Brain microvascular endothelial cell (primary cell): ENCODE results near the gene GJC1.
A peak's percentile ranks its signal among the peaks of the same experiment; 100 is the strongest.

Experiments
- DNase-seq: peaks from one replicate; pipeline ENCODE4 v3.0.0-alpha.2; 2020
- H3K27ac ChIP-seq: fragments of 250-450 bp; sonication (Bioruptor Pico); 2 replicates; pipeline ENCODE4 v1.5.1; 2020; ENCODE audit warnings: mild to moderate bottlenecking, moderate library complexity
- H3K27me3 ChIP-seq: fragments of 250-450 bp; sonication (Bioruptor Pico); replicated peaks from 2 replicates; pipeline ENCODE4 v1.5.1; 2020; ENCODE audit warnings: mild to moderate bottlenecking
- H3K36me3 ChIP-seq: fragments of 250-450 bp; sonication (Bioruptor Pico); replicated peaks from 2 replicates; pipeline ENCODE4 v1.5.1; 2020; ENCODE audit warnings: mild to moderate bottlenecking
- H3K4me3 ChIP-seq: 2 replicates; pipeline ENCODE4 v1.5.1; 2011; ENCODE audit warnings: low read depth, mild to moderate bottlenecking, control low read depth, low read length, moderate library complexity
- in situ Hi-C: cut with HindIII; loops from 2 replicates; pipeline ENCODE4 v1.10.0; 2017; ENCODE audit warnings: low sequenced_read_pairs, low pct_ligation_motif_present
- TF ChIP-seq, protein P1 (sequence below): IDR thresholded peaks from 2 replicates; pipeline ENCODE4 v1.5.1; 2011; ENCODE audit warnings: low read depth, mild to moderate bottlenecking, moderate library complexity, low read length, control low read depth, inconsistent platforms; ENCODE audit errors: missing control alignments

Gene GJC1

DNA sequence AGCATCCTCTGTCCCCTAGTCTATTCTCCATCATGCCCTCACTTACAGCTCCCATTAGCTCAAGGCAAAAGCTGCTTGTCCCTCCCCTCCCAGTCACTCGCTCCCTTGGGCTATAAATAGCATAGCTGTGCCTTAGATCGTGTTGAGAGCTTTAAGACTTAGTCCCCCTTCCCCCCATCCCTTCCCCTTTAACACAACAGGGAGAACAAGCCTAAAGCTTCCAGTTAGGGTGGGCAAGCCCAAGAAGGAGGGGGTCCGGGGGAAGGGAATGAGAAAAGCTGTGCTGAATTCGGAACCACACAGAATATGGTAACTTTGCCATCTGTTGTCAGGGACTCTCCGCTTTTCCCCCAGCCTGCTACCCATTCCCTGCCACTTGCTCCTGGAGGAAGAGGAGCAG is 12.7 kb upstream of the GJC1 start:
- DNase-seq = no peak
- in situ Hi-C loops = no loop called here
- H3K27ac ChIP-seq = no peak overlapping the region
- no peak overlapping the region for H3K4me3 ChIP-seq
- TF ChIP-seq, protein P1, sequence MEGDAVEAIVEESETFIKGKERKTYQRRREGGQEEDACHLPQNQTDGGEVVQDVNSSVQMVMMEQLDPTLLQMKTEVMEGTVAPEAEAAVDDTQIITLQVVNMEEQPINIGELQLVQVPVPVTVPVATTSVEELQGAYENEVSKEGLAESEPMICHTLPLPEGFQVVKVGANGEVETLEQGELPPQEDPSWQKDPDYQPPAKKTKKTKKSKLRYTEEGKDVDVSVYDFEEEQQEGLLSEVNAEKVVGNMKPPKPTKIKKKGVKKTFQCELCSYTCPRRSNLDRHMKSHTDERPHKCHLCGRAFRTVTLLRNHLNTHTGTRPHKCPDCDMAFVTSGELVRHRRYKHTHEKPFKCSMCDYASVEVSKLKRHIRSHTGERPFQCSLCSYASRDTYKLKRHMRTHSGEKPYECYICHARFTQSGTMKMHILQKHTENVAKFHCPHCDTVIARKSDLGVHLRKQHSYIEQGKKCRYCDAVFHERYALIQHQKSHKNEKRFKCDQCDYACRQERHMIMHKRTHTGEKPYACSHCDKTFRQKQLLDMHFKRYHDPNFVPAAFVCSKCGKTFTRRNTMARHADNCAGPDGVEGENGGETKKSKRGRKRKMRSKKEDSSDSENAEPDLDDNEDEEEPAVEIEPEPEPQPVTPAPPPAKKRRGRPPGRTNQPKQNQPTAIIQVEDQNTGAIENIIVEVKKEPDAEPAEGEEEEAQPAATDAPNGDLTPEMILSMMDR = no peak
- no peaks in the 10 kb centered on the region for H3K36me3 ChIP-seq
- no peaks in the 10 kb centered on the region for H3K27me3 ChIP-seq

DNA sequence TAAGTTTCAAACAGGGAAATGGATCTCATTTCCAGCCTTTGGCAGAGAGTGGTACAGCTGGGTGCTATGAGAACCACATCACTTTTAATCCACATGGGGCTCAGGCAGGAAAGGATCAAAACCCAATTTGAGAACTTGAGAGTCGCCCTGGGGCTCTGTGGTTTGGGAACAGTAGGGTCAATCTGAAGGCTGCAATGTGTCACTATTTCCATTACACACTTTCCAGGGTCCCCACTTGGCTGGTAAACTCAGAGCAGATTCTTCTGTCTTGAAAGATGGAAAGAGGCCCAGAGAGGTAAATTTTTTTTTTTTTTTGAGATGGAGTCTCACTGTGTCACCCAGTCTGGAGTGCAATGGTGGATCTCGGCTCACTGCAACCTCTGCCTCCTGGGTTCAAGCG is 10.8 kb upstream of the GJC1 start:
- TF ChIP-seq, protein P1 = no peak
- H3K27me3 ChIP-seq = no peaks in the 10 kb centered on the region
- H3K4me3 ChIP-seq = no peak overlapping the region
- H3K27ac ChIP-seq = no peak overlapping the region
- H3K36me3 ChIP-seq = no peaks in the 10 kb centered on the region
- DNase-seq = no peak
- in situ Hi-C loops = no loop called here

DNA sequence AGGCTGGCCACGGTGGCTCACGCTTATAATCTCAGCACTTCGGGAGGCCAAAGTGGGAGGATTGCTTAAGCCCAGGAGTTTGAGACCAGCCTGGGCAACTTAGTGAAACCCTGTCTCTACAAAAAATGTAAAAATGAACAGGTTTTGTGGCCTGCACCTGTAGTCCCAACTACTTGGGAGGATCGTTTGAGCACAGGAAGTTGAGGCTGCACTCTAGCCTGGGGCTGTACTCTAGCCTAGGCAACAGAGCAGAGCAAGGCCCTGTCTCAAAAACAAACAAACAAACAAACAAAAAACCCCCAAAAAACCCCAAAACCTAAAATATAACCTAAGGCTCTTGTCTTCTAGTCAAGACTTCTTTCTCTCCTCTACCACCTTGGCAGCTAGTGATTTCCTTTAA is 10.2 kb upstream of the GJC1 start:
- Histone ChIP-seq H3K27me3 (no peaks in the 10 kb centered on the region), H3K27ac (no peak overlapping the region), H3K36me3 (no peaks in the 10 kb centered on the region), H3K4me3 (no peak overlapping the region)
- in situ Hi-C loops = no loop called here
- no peak for DNase-seq
- TF ChIP-seq, protein P1 = no peak

DNA sequence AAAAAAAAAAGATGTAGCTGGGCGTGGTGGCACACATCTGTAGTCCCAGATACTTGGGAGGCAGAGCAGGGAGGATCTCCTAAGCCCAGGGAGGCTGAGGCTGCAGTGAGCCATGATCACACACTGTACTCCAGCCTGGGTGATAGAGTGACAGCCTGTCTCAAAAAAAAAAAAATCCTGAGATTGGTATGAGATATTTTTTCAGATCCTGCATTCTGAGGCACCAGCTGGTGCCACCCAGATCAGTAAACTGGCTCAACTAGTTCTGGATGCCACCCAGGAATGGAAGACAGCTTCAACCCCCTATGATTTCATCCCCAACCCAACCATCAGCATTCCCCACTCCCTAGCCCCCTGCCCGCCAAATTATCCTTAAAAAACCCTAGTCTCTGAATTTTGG is 7.1 kb upstream of the GJC1 start:
- Histone ChIP-seq H3K36me3 (no peaks in the 10 kb centered on the region), H3K4me3 (no peak overlapping the region), H3K27me3 (no peaks in the 10 kb centered on the region), H3K27ac (no peak overlapping the region)
- DNase-seq = no peak
- TF ChIP-seq, protein P1 = no peak
- in situ Hi-C loops = no loop called here

DNA sequence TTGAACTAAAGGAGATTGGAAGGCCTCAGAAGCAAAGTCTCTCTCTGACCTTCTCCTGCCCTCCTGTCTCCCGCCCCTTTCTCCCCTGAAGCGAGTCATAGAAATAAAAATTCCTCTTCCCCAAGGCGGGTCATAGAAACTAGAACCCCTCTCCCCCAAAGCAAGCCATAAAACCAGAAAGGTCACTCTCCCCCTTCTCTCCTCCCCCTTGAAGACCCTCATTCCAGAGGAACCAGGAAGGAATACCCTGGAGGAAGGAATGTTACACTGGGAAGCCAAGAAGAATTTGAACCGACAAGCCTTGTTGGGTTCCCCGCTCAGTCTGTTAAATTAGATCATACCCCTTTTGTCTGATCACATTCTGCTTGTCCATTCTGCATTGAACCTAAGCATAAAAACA is 2.7 kb upstream of the GJC1 start:
- no peak overlapping the region for H3K4me3 ChIP-seq
- H3K27ac ChIP-seq = no peak overlapping the region
- TF ChIP-seq, protein P1 = peak; percentile 28
- no peaks in the 10 kb centered on the region for H3K27me3 ChIP-seq
- DNase-seq = no peak
- no peaks in the 10 kb centered on the region for H3K36me3 ChIP-seq
- in situ Hi-C loops = no loop called here

DNA sequence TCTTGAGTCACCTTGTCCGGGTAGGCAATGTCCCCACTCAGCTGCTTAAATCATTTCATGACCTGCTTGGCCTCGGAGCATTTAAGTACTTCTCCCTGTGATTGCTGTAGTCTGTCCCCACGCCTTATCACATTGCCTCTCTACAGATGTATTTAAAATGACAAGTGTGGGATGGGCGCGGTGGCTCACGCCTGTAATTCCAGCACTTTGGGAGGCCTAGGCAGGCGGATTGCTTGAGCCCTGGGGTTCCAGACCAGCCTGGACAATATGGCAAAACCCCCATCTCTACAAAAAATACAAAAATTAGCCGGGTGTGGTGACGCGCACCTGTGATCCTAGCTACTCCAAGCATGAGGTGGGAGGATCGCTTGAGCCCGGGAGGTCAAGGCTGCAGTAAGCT is 1.3 kb upstream of the GJC1 start:
- H3K27me3 ChIP-seq = no peaks in the 10 kb centered on the region
- in situ Hi-C loops = no loop called here
- TF ChIP-seq, protein P1 = no peak

More for the DNA sequence above, 1.3 kb upstream of the GJC1 start:
- Histone ChIP-seq H3K27ac (no peak overlapping the region), H3K36me3 (no peaks in the 10 kb centered on the region), H3K4me3 (no peak overlapping the region)
- no peak for DNase-seq
